Kidney (tissue), 14 donors: Measurements from ENCODE around the gene IFT88. TPM values are rescaled to one million over a fixed set of nuclear protein-coding genes. Genes with fewer than 3 reads are reported as not detected.

Experiments used
- DNase-seq, 5 donors: peaks; one replicate each; pipeline ENCODE4 v3.0.0-alpha.2; 2013 to 2020
- FAIRE-seq: peaks from 2 replicates; lab custom pipeline; 2012; peaks lifted over from hg19 to GRCh38; lab: Jason Lieb, UNC
- H3K27ac ChIP-seq, 2 donors: one replicate each; pipeline ENCODE4 v1.7.0; 2013; ENCODE audit warnings: low read depth in 2 of 2, low read length in 2 of 2, inconsistent platforms in 1 of 2
- H3K27me3 ChIP-seq: one replicate; pipeline ENCODE4 v1.7.1; 2013; ENCODE audit warnings: low read length, inconsistent platforms; ENCODE audit not compliant: control insufficient read depth, insufficient read depth
- H3K36me3 ChIP-seq, 3 donors: one replicate each; pipeline versions ENCODE4 v1.7.0 to v1.7.1; 2013; ENCODE audit warnings: low read length in 3 of 3, control low read depth in 1 of 3, inconsistent platforms in 1 of 3; ENCODE audit not compliant: insufficient read depth in 3 of 3, control insufficient read depth in 2 of 3
- H3K4me1 ChIP-seq, 3 donors: one replicate each; pipeline versions ENCODE4 v1.7.0 to v1.7.1; 2013; ENCODE audit warnings: low read length in 3 of 3, inconsistent platforms in 1 of 3, low read depth in 1 of 3; ENCODE audit not compliant: control insufficient read depth in 2 of 3, insufficient read depth in 2 of 3
- H3K4me3 ChIP-seq, 3 donors: one replicate each; pipeline versions ENCODE4 v1.7.0 to v1.8.1; 2013; ENCODE audit warnings: low read length in 3 of 3, control low read depth in 1 of 3, inconsistent platforms in 1 of 3
- H3K9ac ChIP-seq, 3 donors: one replicate each; pipeline versions ENCODE4 v1.7.0 to v1.7.1; 2013; ENCODE audit warnings: low read length in 3 of 3, control low read depth in 1 of 3, inconsistent platforms in 1 of 3
- H3K9me3 ChIP-seq, 3 donors: one replicate each; pipeline versions ENCODE4 v1.7.0 to v1.7.1; 2013; ENCODE audit warnings: low read length in 3 of 3, control low read depth in 1 of 3, inconsistent platforms in 1 of 3; ENCODE audit not compliant: control insufficient read depth in 2 of 3, insufficient read depth in 1 of 3
- intact Hi-C: fragments of 100-400 bp; cut with DNase I; formaldehyde crosslinking; loops from one replicate; pipeline ENCODE4 v1.11.1; 2022
- polyA plus RNA-seq: library from polyadenylated mRNA; stranded (reverse); fragments of 350-450 nt; fragmentation: Illumina TruSeq; extraction: RNeasy Lipid Tissue Mini Kit (QIAGEN cat#74804); gene quantifications from one replicate; pipeline ENCODE4 v1.2.3, GENCODE V29; 2014; ENCODE audit warnings: low read depth, low replicate concordance; ENCODE audit not compliant: insufficient read depth
- total RNA-seq: library from RNA; stranded (reverse); fragmentation: NEBNext Ultra II Directional; extraction: Animal tissue kit (Norgen Biotek cat#: 25700); gene quantifications from one replicate; pipeline ENCODE4 v1.2.1, GENCODE V29; 2021
- TF ChIP-seq, protein P1 (sequence below): IDR thresholded peaks from 3 replicates; pipeline ENCODE4 v1.5.1; 2012; ENCODE audit warnings: mild to moderate bottlenecking, moderate library complexity, borderline replicate concordance; ENCODE audit not compliant: insufficient read depth; ENCODE audit errors: extremely low read depth
- donor health status: control.
- donor health status: control.
- donor health status: control.
- donor health status: control.
- donor health status: control.
- donor health status: DM: yes; HTN: yes; CAD: no.
- donor health status: Normal renal cell carcinoma (clear cell type).

Gene IFT88
- total and polyA plus RNA-seq, 2 donors from 2014 or later, result 20.2 to 30.3 TPM

DNA sequence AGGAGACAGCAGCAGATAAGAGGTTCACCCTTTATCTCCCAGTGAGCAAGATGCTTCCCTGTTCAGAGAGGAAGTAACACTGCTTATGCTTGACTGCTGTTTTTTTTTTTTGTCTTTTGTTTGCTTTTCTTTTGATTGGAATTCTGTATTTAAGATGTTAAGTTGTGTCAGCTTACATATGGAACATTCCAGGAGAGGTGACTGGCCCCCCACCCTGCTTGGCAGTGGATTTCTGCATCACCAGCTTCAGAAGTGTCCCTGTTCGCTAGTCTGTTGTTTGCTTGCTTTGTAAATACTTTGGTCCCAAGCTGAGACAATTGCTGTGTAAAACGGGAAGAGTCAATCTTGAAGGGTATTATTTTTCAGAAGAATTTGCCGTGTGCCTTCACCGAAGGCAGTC, 43.0 kb downstream of the IFT88 start:
- TF ChIP-seq, protein P1, sequence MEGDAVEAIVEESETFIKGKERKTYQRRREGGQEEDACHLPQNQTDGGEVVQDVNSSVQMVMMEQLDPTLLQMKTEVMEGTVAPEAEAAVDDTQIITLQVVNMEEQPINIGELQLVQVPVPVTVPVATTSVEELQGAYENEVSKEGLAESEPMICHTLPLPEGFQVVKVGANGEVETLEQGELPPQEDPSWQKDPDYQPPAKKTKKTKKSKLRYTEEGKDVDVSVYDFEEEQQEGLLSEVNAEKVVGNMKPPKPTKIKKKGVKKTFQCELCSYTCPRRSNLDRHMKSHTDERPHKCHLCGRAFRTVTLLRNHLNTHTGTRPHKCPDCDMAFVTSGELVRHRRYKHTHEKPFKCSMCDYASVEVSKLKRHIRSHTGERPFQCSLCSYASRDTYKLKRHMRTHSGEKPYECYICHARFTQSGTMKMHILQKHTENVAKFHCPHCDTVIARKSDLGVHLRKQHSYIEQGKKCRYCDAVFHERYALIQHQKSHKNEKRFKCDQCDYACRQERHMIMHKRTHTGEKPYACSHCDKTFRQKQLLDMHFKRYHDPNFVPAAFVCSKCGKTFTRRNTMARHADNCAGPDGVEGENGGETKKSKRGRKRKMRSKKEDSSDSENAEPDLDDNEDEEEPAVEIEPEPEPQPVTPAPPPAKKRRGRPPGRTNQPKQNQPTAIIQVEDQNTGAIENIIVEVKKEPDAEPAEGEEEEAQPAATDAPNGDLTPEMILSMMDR, result no peak
- Histone ChIP-seq H3K9me3 (no peaks in the 10 kb centered on the region), H3K4me1 (no peaks in the 10 kb centered on the region), H3K9ac (no peak overlapping the region), H3K4me3 (no peak overlapping the region), H3K36me3 (peaks cover 0 to 19% (median 18%) of the 10 kb centered on the region in 3 donors), H3K27ac (no peak overlapping the region), H3K27me3 (no peaks in the 10 kb centered on the region)
- FAIRE-seq, result no peak
- intact Hi-C loops, result no loop called here
- no peak for DNase-seq

DNA sequence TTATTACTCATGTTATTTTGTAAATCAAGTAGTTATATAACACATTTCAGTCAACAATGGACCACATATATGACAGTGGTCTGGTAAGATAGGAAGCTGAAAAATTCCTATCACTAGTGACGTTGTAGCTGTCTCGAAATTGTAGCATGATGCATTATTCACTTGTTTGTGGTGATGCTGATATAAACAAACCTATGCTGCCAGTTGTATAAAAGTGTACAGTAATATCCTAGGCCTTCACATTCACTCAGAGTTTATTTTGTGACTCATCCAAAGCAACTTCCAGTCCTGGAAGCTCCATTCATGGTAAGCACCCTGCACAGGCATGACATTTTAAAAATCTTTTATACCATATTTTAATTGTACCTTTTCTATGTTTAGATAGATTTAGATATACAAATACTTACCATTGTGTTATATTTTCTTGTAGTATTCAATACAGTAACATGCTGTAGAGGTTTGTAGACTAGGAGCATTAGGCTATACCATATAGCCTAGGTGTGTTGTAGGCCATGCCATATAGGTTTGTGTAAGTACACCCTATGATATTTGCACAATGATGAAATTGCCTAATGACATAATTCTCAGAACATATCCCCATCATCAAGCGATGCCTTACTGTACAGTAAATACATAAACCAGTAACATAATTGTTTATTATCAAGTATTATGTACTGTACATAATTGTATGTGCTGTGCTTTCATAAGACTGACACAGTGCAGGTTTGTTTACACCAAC, 49.3 kb downstream of the IFT88 start:
- TF ChIP-seq, protein P1, result no peak
- intact Hi-C loops, result no loop called here
- H3K27ac ChIP-seq, result no peak overlapping the region
- no peaks in the 10 kb centered on the region for H3K4me1 ChIP-seq
- H3K36me3 ChIP-seq, result peaks cover 0 to 15% (median 4%) of the 10 kb centered on the region in 3 donors
- no peaks in the 10 kb centered on the region for H3K9me3 ChIP-seq
- no peak overlapping the region for H3K9ac ChIP-seq
- DNase-seq (no peak), FAIRE-seq (no peak)
- H3K4me3 ChIP-seq, result no peak overlapping the region
- no peaks in the 10 kb centered on the region for H3K27me3 ChIP-seq

DNA sequence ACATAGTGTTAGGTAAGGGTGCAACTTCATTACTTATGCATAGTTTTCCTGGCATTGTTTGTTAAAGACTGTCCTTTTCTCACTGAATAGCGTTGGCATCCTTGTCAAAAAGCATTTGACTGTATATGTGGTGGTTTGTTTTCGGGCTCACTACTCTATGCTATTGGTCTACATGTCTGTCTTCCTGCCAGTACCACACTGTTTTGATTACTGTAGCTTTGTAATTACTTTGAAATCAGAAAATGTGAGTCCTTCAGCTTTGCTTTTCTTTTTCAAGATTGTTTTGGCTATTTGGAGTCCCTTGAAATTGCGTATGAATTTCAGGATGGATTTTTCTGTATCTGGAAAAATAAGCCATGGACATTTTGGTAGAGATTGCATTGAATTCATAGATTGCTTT, 56.0 kb downstream of the IFT88 start:
- H3K9me3 ChIP-seq, result no peaks in the 10 kb centered on the region
- H3K36me3 ChIP-seq, result peaks cover 2 to 16% (median 4%) of the 10 kb centered on the region in 3 donors
- DNase-seq, result no peak
- no peaks in the 10 kb centered on the region for H3K4me1 ChIP-seq
- H3K9ac ChIP-seq, result no peak overlapping the region
- no peak for FAIRE-seq
- intact Hi-C loops, result no loop called here
- TF ChIP-seq, protein P1, result no peak
- no peaks in the 10 kb centered on the region for H3K27me3 ChIP-seq
- no peak overlapping the region for H3K27ac ChIP-seq
- no peak overlapping the region for H3K4me3 ChIP-seq
